HCT116 (cell line): Measurements from ENCODE around the gene NRP1. TPM values are rescaled to one million over a fixed set of nuclear protein-coding genes. Genes with fewer than 3 reads are reported as not detected.

Experiments used
- ATAC-seq: fragments of 200-7000 bp; cut with Tn5 transposase; 2 replicates; pipeline ENCODE4 v1.9.1; 2020; ENCODE audit warnings: mild to moderate bottlenecking, moderate library complexity
- BruUV-seq: library from RNA; stranded (reverse); fragments of 400-500 nt; replicated peaks from 2 replicates; lab custom pipeline; 2021; lab: Mats Ljungman, UMichigan
- CTCF ChIA-PET: fragments of 300-600 bp; sonication (Branson Sonifier 250); formaldehyde crosslinking; loops from one replicate; lab custom pipeline; 2021; ENCODE audit warnings: antibody characterized with exemption; lab: Charles Lee
- POLR2A ChIA-PET: fragments of 300-600, 350-600 bp; sonication (Branson Sonifier 250); formaldehyde crosslinking; loops from one replicate; lab custom pipeline; 2021; ENCODE audit warnings: antibody characterized with exemption; lab: Charles Lee
- RAD21 ChIA-PET, 2 experiments: fragments of 300-600 bp; sonication (Branson Sonifier 250); formaldehyde crosslinking; loops; one replicate each; lab custom pipeline; 2023; ENCODE audit warnings: low total read pairs in 2 of 2; ENCODE audit not compliant: uncharacterized antibody in 2 of 2, unreplicated experiment in 2 of 2, low non-redundant PET in 1 of 2; lab: Charles Lee
- DNase-seq: peaks from one replicate; pipeline ENCODE4 v3.0.0-alpha.2; 2010; ENCODE audit warnings: low read depth, low spot score
- H2AFZ ChIP-seq: fragments of 200-600 bp; shearing (Covaris generic), sonication (generic); 2 replicates; pipeline ENCODE4 v1.6.1; 2017; ENCODE audit warnings: low read depth, mixed run types, mixed read lengths, antibody characterized with exemption, low read length; ENCODE audit not compliant: poor library complexity, severe bottlenecking
- H3K27ac ChIP-seq: 2 replicates; pipeline ENCODE4 v1.5.1; 2012; ENCODE audit warnings: low read depth, low read length
- H3K27me3 ChIP-seq: fragments of 200-600 bp; sonication (generic); 2 replicates; pipeline ENCODE4 v1.6.1; 2016; ENCODE audit warnings: mixed run types, low read length, mixed read lengths; ENCODE audit not compliant: insufficient read depth
- H3K36me3 ChIP-seq, 2 experiments: fragments of 200-500 bp in 1 of 2; fragments of 200-600 bp in 1 of 2; sonication (Bioruptor generic) in 1 of 2; sonication (generic) in 1 of 2; 2 replicates each; pipeline versions ENCODE4 v1.5.1 to v1.6.1; 2014 to 2016; ENCODE audit warnings: low read length in 2 of 2, inconsistent platforms in 1 of 2, mixed read lengths in 1 of 2, mixed run types in 1 of 2; ENCODE audit not compliant: insufficient read depth in 2 of 2, control insufficient read depth in 1 of 2
- H3K4me1 ChIP-seq, 2 experiments: fragments of 200-600 bp in 1 of 2; sonication (generic) in 1 of 2; 2 replicates each; pipeline versions ENCODE4 v1.5.1 to v1.6.1; 2012 to 2017; ENCODE audit warnings: low read length in 2 of 2, inconsistent platforms in 1 of 2, mild to moderate bottlenecking in 1 of 2, mixed read lengths in 1 of 2, mixed run types in 1 of 2, moderate library complexity in 1 of 2; ENCODE audit not compliant: insufficient read depth in 2 of 2, control insufficient read depth in 1 of 2
- H3K4me2 ChIP-seq: fragments of 200-600 bp; sonication (generic); 2 replicates; pipeline ENCODE4 v1.6.1; 2017; ENCODE audit warnings: mixed run types, low read length, mixed read lengths
- H3K4me3 ChIP-seq, 2 experiments: fragments of 200-600 bp in 1 of 2; sonication (generic) in 1 of 2; replicated peaks in 1 of 2; 2 replicates each; pipeline ENCODE4 v1.5.1; 2011 to 2016; ENCODE audit warnings: low read length in 2 of 2, control low read depth in 1 of 2, low read depth in 1 of 2, mild to moderate bottlenecking in 1 of 2, mixed read lengths in 1 of 2, mixed run types in 1 of 2
- H3K79me2 ChIP-seq: fragments of 200-600 bp; sonication (generic); 2 replicates; pipeline ENCODE4 v1.6.1; 2017; ENCODE audit warnings: mild to moderate bottlenecking, mixed run types, low read length, moderate library complexity, mixed read lengths; ENCODE audit not compliant: insufficient read depth
- H3K9ac ChIP-seq: fragments of 200-600 bp; sonication (generic); 2 replicates; pipeline ENCODE4 v1.6.1; 2016; ENCODE audit warnings: low read length, mixed read lengths
- H3K9me2 ChIP-seq: fragments of 200-600 bp; sonication (generic), shearing (Covaris generic); 2 replicates; pipeline ENCODE4 v1.6.1; 2017; ENCODE audit warnings: mixed run types, mild to moderate bottlenecking, moderate library complexity; ENCODE audit not compliant: insufficient read depth
- H3K9me3 ChIP-seq, 2 experiments: fragments of 200-500 bp in 1 of 2; fragments of 200-600 bp in 1 of 2; sonication (Bioruptor generic) in 1 of 2; sonication (generic) in 1 of 2; 2 replicates each; pipeline ENCODE4 v1.6.1; 2014 to 2017; ENCODE audit warnings: low read length in 2 of 2, mixed read lengths in 2 of 2, inconsistent platforms in 1 of 2, low read depth in 1 of 2, mild to moderate bottlenecking in 1 of 2, mixed run types in 1 of 2, moderate library complexity in 1 of 2; ENCODE audit not compliant: control insufficient read depth in 1 of 2, insufficient read depth in 1 of 2
- H4K20me1 ChIP-seq: fragments of 200-600 bp; sonication (generic), shearing (Covaris generic); 2 replicates; pipeline ENCODE4 v1.6.1; 2017; ENCODE audit warnings: mixed run types, mild to moderate bottlenecking, moderate library complexity; ENCODE audit not compliant: insufficient read depth
- CBX3 ChIP-seq: IDR thresholded peaks from 2 replicates; pipeline ENCODE4 v1.6.1; 2012; ENCODE audit warnings: low read depth
- EGR1 ChIP-seq: IDR thresholded peaks from 2 replicates; pipeline ENCODE4 v1.6.1; 2012; ENCODE audit warnings: low read depth
- ELF1 ChIP-seq: IDR thresholded peaks from 2 replicates; pipeline ENCODE4 v1.6.1; 2012; ENCODE audit warnings: low read depth, borderline replicate concordance
- EZH2 ChIP-seq: fragments of 200-600 bp; sonication (generic); IDR thresholded peaks from 2 replicates; pipeline ENCODE4 v1.6.1; 2017; ENCODE audit warnings: antibody characterized with exemption, mixed run types
- FOSL1 ChIP-seq: IDR thresholded peaks from 2 replicates; pipeline ENCODE4 v1.6.1; 2012; ENCODE audit warnings: low read depth
- JUND ChIP-seq: IDR thresholded peaks from 2 replicates; pipeline ENCODE4 v1.6.1; 2012
- MAX ChIP-seq: IDR thresholded peaks from 2 replicates; pipeline ENCODE4 v1.6.1; 2012
- POLR2A ChIP-seq: IDR thresholded peaks from 2 replicates; pipeline ENCODE4 v1.7.0; 2011; ENCODE audit warnings: borderline replicate concordance; ENCODE audit not compliant: insufficient read depth, insufficient read length; ENCODE audit errors: extremely low read depth
- POLR2AphosphoS5 ChIP-seq: IDR thresholded peaks from 2 replicates; pipeline ENCODE4 v1.6.1; 2011; ENCODE audit warnings: mild to moderate bottlenecking, low read depth, low read length, moderate library complexity
- RAD21 ChIP-seq: IDR thresholded peaks from 2 replicates; pipeline ENCODE4 v1.6.1; 2012; ENCODE audit warnings: low read depth, mild to moderate bottlenecking
- SIN3A ChIP-seq: IDR thresholded peaks from 2 replicates; pipeline ENCODE4 v1.6.1; 2012; ENCODE audit warnings: low read depth
- SP1 ChIP-seq: IDR thresholded peaks from 2 replicates; pipeline ENCODE4 v1.6.1; 2012; ENCODE audit warnings: low read depth
- SRF ChIP-seq: IDR thresholded peaks from 2 replicates; pipeline ENCODE4 v1.6.1; 2012; ENCODE audit warnings: low read depth
- TCF7L2 ChIP-seq: IDR thresholded peaks from 2 replicates; pipeline ENCODE4 v1.7.0; 2011; ENCODE audit warnings: borderline replicate concordance, inconsistent platforms; ENCODE audit not compliant: insufficient read depth, insufficient read length; ENCODE audit errors: extremely low read depth
- ZBTB33 ChIP-seq: IDR thresholded peaks from 2 replicates; pipeline ENCODE4 v1.6.1; 2011; ENCODE audit warnings: mild to moderate bottlenecking, low read length, moderate library complexity; ENCODE audit not compliant: insufficient replicate concordance; ENCODE audit errors: extremely low read depth
- ZFX ChIP-seq: fragments of 450-650 bp; IDR thresholded peaks from 2 replicates; pipeline ENCODE4 v1.6.1; 2017
- ZNF274 ChIP-seq: fragments of 200-500 bp; sonication (Bioruptor generic); IDR thresholded peaks from 2 replicates; pipeline ENCODE4 v1.6.1; 2014; ENCODE audit warnings: mild to moderate bottlenecking, low read depth, low read length, inconsistent platforms
- intact Hi-C: fragments of 100-400 bp; cut with micrococcal nuclease; formaldehyde crosslinking; loops from 2 replicates; pipeline ENCODE4 v1.10.0; 2022
- total RNA-seq: library from RNA; stranded (reverse); gene quantifications from one replicate; pipeline ENCODE4 v1.2.1, GENCODE V29; 2021; ENCODE audit not compliant: unreplicated experiment
- TF ChIP-seq, protein P1 (sequence below): IDR thresholded peaks from 2 replicates; pipeline ENCODE4 v1.6.1; 2012; ENCODE audit warnings: low read depth
- TF ChIP-seq, protein P2 (sequence below): IDR thresholded peaks from 2 replicates; pipeline ENCODE4 v1.6.1; 2012

The NRP1 gene
- total RNA-seq, 1 experiment from 2014 or later = 3.8 TPM

DNA sequence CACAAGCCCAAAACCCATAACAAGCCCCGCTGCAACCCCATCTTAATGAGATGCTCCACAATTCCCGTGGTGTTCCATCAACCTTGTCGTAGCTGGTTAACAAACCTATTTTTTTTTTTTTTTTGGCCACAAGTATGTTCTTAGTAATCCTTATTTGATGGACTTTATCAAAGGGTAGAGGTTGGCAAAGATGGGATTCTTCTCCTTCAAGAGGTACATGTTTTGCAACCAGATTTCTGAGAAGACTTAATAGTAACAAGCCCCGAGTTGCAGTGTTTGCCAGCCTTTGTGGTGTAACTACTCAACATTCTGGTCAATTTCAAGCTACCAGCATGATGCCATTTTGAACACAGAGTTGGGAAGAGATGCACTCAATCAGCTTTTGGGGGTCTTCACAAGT is 181.7 kb downstream of the NRP1 start:
- no peak overlapping the region for H3K4me3 ChIP-seq
- H3K27ac ChIP-seq = no peak overlapping the region
- no peaks in the 10 kb centered on the region for H3K27me3 ChIP-seq
- H3K4me2 ChIP-seq = no peak overlapping the region
- H3K36me3 ChIP-seq = no peaks in the 10 kb centered on the region
- intact Hi-C loops = no loop called here
- H3K9me3 ChIP-seq = no peaks in the 10 kb centered on the region
- DNase-seq (no peak), ATAC-seq (no peak)
- H3K4me1 ChIP-seq = peaks cover 7 to 24% of the 10 kb centered on the region in 2 experiments; a peak in 3 of 4 replicates
- BruUV-seq = no TSS peak
- ChIA-PET RAD21 (no interaction called here), CTCF (interaction anchor here (1.1 kb wide), 1 partner anchor 37 kb away, joined by 3 read pairs; no protein-coding TSS in a partner anchor), POLR2A (no interaction called here)
- H3K79me2 ChIP-seq = no peaks in the 10 kb centered on the region
- no peaks in the 10 kb centered on the region for H4K20me1 ChIP-seq
- no peak overlapping the region for H2AFZ ChIP-seq
- H3K9me2 ChIP-seq = no peaks in the 10 kb centered on the region
- TF ChIP-seq ZFX = no peak
- TF ChIP-seq CBX3 = no peak
- TF ChIP-seq, protein P1, sequence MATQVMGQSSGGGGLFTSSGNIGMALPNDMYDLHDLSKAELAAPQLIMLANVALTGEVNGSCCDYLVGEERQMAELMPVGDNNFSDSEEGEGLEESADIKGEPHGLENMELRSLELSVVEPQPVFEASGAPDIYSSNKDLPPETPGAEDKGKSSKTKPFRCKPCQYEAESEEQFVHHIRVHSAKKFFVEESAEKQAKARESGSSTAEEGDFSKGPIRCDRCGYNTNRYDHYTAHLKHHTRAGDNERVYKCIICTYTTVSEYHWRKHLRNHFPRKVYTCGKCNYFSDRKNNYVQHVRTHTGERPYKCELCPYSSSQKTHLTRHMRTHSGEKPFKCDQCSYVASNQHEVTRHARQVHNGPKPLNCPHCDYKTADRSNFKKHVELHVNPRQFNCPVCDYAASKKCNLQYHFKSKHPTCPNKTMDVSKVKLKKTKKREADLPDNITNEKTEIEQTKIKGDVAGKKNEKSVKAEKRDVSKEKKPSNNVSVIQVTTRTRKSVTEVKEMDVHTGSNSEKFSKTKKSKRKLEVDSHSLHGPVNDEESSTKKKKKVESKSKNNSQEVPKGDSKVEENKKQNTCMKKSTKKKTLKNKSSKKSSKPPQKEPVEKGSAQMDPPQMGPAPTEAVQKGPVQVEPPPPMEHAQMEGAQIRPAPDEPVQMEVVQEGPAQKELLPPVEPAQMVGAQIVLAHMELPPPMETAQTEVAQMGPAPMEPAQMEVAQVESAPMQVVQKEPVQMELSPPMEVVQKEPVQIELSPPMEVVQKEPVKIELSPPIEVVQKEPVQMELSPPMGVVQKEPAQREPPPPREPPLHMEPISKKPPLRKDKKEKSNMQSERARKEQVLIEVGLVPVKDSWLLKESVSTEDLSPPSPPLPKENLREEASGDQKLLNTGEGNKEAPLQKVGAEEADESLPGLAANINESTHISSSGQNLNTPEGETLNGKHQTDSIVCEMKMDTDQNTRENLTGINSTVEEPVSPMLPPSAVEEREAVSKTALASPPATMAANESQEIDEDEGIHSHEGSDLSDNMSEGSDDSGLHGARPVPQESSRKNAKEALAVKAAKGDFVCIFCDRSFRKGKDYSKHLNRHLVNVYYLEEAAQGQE = no peak
- no peak for TF ChIP-seq JUND
- TF ChIP-seq POLR2A = no peak
- TF ChIP-seq POLR2AphosphoS5 = no peak
- TF ChIP-seq TCF7L2 = no peak
- no peak for TF ChIP-seq SRF
- TF ChIP-seq EGR1 = no peak
- TF ChIP-seq RAD21 = no peak
- no peak for TF ChIP-seq ZBTB33
- TF ChIP-seq, protein P2, sequence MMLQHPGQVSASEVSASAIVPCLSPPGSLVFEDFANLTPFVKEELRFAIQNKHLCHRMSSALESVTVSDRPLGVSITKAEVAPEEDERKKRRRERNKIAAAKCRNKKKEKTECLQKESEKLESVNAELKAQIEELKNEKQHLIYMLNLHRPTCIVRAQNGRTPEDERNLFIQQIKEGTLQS = no peak
- no peak for TF ChIP-seq SIN3A
- TF ChIP-seq FOSL1 = no peak
- TF ChIP-seq SP1 = no peak
- no peak for TF ChIP-seq ELF1
- no peak for TF ChIP-seq MAX
- no peak for TF ChIP-seq ZNF274
- TF ChIP-seq EZH2 = no peak
- H3K9ac ChIP-seq = no peak overlapping the region
